Measurements from ENCODE around the gene WDR5B. TPM values are rescaled to one million over a fixed set of nuclear protein-coding genes. Genes with fewer than 3 reads are reported as not detected.

WDR5B gene
- 7.8 and 11.8 TPM in 2 replicates for total RNA-seq (ENCODE audit: low replicate concordance)

GRCh38 chr3:122415762-122416654, at the start of gene WDR5B:
Gene WDR5B (minus strand): TSS chr3:122416062. CDS start chr3:122415528, 534 bp downstream.
- Mint-ChIP-seq H3K27ac (peak within 1 kb of the TSS; percentile 99), H3K9me3 (no peaks in the 10 kb centered on the region), H3K4me1 (peaks cover 26% of the 10 kb centered on the region), H3K36me3 (peaks cover 2% of the 10 kb centered on the region), H3K27me3 (ENCODE audit: insufficient read depth, low read depth) (peaks cover 4% of the 10 kb centered on the region), H3K4me3 (peak within 1 kb of the TSS; percentile 99)
- Histone ChIP-seq H2AFZ (replicated peaks) (peak within 1 kb of the TSS; percentile 86), H4K20me1 (ENCODE audit: low read depth) (no peaks in the 10 kb centered on the region), H3K4me2 (peak within 1 kb of the TSS; percentile 89), H3K4me3 (peak within 1 kb of the TSS; percentile 89), H3K27me3 (no peaks in the 10 kb centered on the region), H3K79me2 (ENCODE audit: low read depth) (peaks cover 52% of the 10 kb centered on the region), H3K4me1 (peaks cover 11% of the 10 kb centered on the region), H3K36me3 (no peaks in the 10 kb centered on the region), H3F3A (ENCODE audit: low read depth) (peaks cover 6% of the 10 kb centered on the region), H3K9ac (peak within 1 kb of the TSS; percentile 87), H3K9me3 (ENCODE audit: low read depth) (no peaks in the 10 kb centered on the region), H3K27ac (peak within 1 kb of the TSS; percentile 69)
- TF ChIP-seq EZH2phosphoT487 (IDR thresholded peaks at IDR 0.05) = no peak
- no peak for TF ChIP-seq EZH2 (IDR thresholded peaks at IDR 0.05)
- no peak for TF ChIP-seq CTCF (IDR thresholded peaks at IDR 0.05)
- peak; percentile 98 for DNase-seq (ENCODE audit: low spot score)

- H3K36me3 Mint-ChIP-seq = peaks cover 12% of the 10 kb centered on the region
- peaks cover 4% of the 10 kb centered on the region for H3K27me3 Mint-ChIP-seq (ENCODE audit: insufficient read depth, low read depth)
- H3K4me1 ChIP-seq = peaks cover 20% of the 10 kb centered on the region
- H3K4me1 Mint-ChIP-seq = peaks cover 13% of the 10 kb centered on the region
- no peak overlapping the region for H2AFZ ChIP-seq (replicated peaks)
- TF ChIP-seq EZH2 (IDR thresholded peaks at IDR 0.05) (no peak), EZH2phosphoT487 (IDR thresholded peaks at IDR 0.05) (no peak), CTCF (IDR thresholded peaks at IDR 0.05) (no peak)
- H3K9ac ChIP-seq = no peak overlapping the region
- no peak overlapping the region for H3K4me3 Mint-ChIP-seq
- H3K9me3 ChIP-seq (ENCODE audit: low read depth) = no peaks in the 10 kb centered on the region
- peaks cover 12% of the 10 kb centered on the region for H3F3A ChIP-seq (ENCODE audit: low read depth)
- H3K9me3 Mint-ChIP-seq = no peaks in the 10 kb centered on the region
- no peak overlapping the region for H3K27ac ChIP-seq
- peaks cover 39% of the 10 kb centered on the region for H3K79me2 ChIP-seq (ENCODE audit: low read depth)
- no peak overlapping the region for H3K4me3 ChIP-seq
- peaks cover 26% of the 10 kb centered on the region for H4K20me1 ChIP-seq (ENCODE audit: low read depth)
- DNase-seq (ENCODE audit: low spot score) = no peak
- peaks cover 21% of the 10 kb centered on the region for H3K36me3 ChIP-seq
- no peak overlapping the region for H3K4me2 ChIP-seq
- no peaks in the 10 kb centered on the region for H3K27me3 ChIP-seq
- H3K27ac Mint-ChIP-seq = no peak overlapping the region
These were observed 48.8 kb upstream of the WDR5B start for GRCh38 chr3:122464659-122465058.

- no peak for TF ChIP-seq EZH2 (IDR thresholded peaks at IDR 0.05)
- TF ChIP-seq EZH2phosphoT487 (IDR thresholded peaks at IDR 0.05) = no peak
- no peak for TF ChIP-seq CTCF (IDR thresholded peaks at IDR 0.05)
- no peaks in the 10 kb centered on the region for H3K4me1 Mint-ChIP-seq
- Histone ChIP-seq H3K36me3 (peaks cover 21% of the 10 kb centered on the region), H3F3A (ENCODE audit: low read depth) (peaks cover 10% of the 10 kb centered on the region), H3K4me2 (no peak overlapping the region), H2AFZ (replicated peaks) (no peak overlapping the region), H4K20me1 (ENCODE audit: low read depth) (peaks cover 9% of the 10 kb centered on the region), H3K27me3 (no peaks in the 10 kb centered on the region), H3K79me2 (ENCODE audit: low read depth) (peaks cover 16% of the 10 kb centered on the region), H3K4me1 (no peaks in the 10 kb centered on the region), H3K4me3 (no peak overlapping the region), H3K27ac (no peak overlapping the region), H3K9me3 (ENCODE audit: low read depth) (no peaks in the 10 kb centered on the region), H3K9ac (no peak overlapping the region)
- no peak overlapping the region for H3K27ac Mint-ChIP-seq
- peaks cover 12% of the 10 kb centered on the region for H3K36me3 Mint-ChIP-seq
- DNase-seq (ENCODE audit: low spot score) = no peak
- H3K4me3 Mint-ChIP-seq = no peak overlapping the region
- peaks cover 2% of the 10 kb centered on the region for H3K27me3 Mint-ChIP-seq (ENCODE audit: insufficient read depth, low read depth)
- H3K9me3 Mint-ChIP-seq = no peaks in the 10 kb centered on the region
These were observed 46.5 kb upstream of the WDR5B start for GRCh38 chr3:122462406-122462805.
